Hepatocyte (in vitro differentiated cells): ENCODE results near the gene LDB3. TPM values are rescaled to one million over a fixed set of nuclear protein-coding genes. Genes with fewer than 3 reads are reported as not detected.
A peak's percentile ranks its signal among the peaks of the same experiment; 100 is the strongest.

Experiments used
- DNase-seq: peaks from one replicate; pipeline ENCODE4 v3.0.0-alpha.2; 2016; ENCODE audit warnings: low spot score
- H2AFZ ChIP-seq: fragments of 200-600 bp; sonication (generic); 2 replicates; pipeline ENCODE4 v1.6.0; 2016; ENCODE audit warnings: antibody characterized with exemption, mild to moderate bottlenecking
- H3K27ac ChIP-seq: fragments of 200-600 bp; sonication (generic); 2 replicates; pipeline ENCODE4 v1.5.1; 2016; ENCODE audit warnings: mild to moderate bottlenecking
- H3K27me3 ChIP-seq: fragments of 200-600 bp; sonication (generic); 2 replicates; pipeline ENCODE4 v1.6.1; 2016
- H3K36me3 ChIP-seq: fragments of 200-600 bp; sonication (generic); replicated peaks from 2 replicates; pipeline ENCODE4 v1.5.1; 2016; ENCODE audit warnings: low read depth; ENCODE audit not compliant: insufficient read depth
- H3K4me1 ChIP-seq: fragments of 200-600 bp; sonication (generic); 2 replicates; pipeline ENCODE4 v1.5.1; 2016; ENCODE audit warnings: mild to moderate bottlenecking, moderate library complexity; ENCODE audit not compliant: insufficient read depth
- H3K4me2 ChIP-seq: fragments of 200-600 bp; sonication (generic); 2 replicates; pipeline ENCODE4 v1.6.0; 2016
- H3K4me3 ChIP-seq: fragments of 200-600 bp; sonication (generic); 2 replicates; pipeline ENCODE4 v1.5.1; 2016; ENCODE audit warnings: mild to moderate bottlenecking
- H3K79me2 ChIP-seq: fragments of 200-600 bp; sonication (generic); 2 replicates; pipeline ENCODE4 v1.6.0; 2017; ENCODE audit warnings: mild to moderate bottlenecking
- H3K9me2 ChIP-seq: fragments of 200-600 bp; sonication (generic); replicated peaks from 2 replicates; pipeline ENCODE4 v1.6.0; 2017; ENCODE audit warnings: mild to moderate bottlenecking; ENCODE audit not compliant: insufficient read depth
- H3K9me3 ChIP-seq: fragments of 200-600 bp; sonication (generic); 2 replicates; pipeline ENCODE4 v1.5.1; 2016; ENCODE audit warnings: low read depth, mild to moderate bottlenecking
- H4K20me1 ChIP-seq: fragments of 200-600 bp; sonication (generic); 2 replicates; pipeline ENCODE4 v1.6.0; 2016; ENCODE audit warnings: mild to moderate bottlenecking; ENCODE audit not compliant: insufficient read depth, poor library complexity, severe bottlenecking
- CTCF ChIP-seq: fragments of 200-600 bp; sonication (generic); IDR thresholded peaks from 2 replicates; pipeline ENCODE4 v1.5.1; 2016; ENCODE audit warnings: antibody characterized with exemption, mild to moderate bottlenecking; ENCODE audit not compliant: poor library complexity
- EZH2 ChIP-seq: fragments of 200-600 bp; sonication (generic); IDR thresholded peaks from 2 replicates; pipeline ENCODE4 v1.6.1; 2016; ENCODE audit warnings: antibody characterized with exemption, mild to moderate bottlenecking, borderline replicate concordance
- EZH2phosphoT487 ChIP-seq: fragments of 200-600 bp; sonication (generic); IDR thresholded peaks from one replicate; pipeline ENCODE4 v1.6.1; 2018; ENCODE audit warnings: antibody characterized with exemption, mild to moderate bottlenecking, low read depth, moderate library complexity; ENCODE audit not compliant: unreplicated experiment, severe bottlenecking
- WGBS: methylation state at CpG from one replicate; pipeline ENCODE4 v1.1.6; 2016; ENCODE audit warnings: low lambda C conversion rate; ENCODE audit errors: missing lambda C conversion rate; 5-methylcytosine and 5-hydroxymethylcytosine counted together
- polyA plus RNA-seq: library from polyadenylated mRNA; unstranded; fragments of >200 nt; fragmentation: Nextera tagmentation; extraction: Ambion mirVana; gene quantifications from 2 replicates; pipeline ENCODE4 v1.2.1, GENCODE V29; 2016
- total RNA-seq: library from RNA; depleted of rRNA; stranded (reverse); fragments of >200 nt; gene quantifications from 2 replicates; pipeline ENCODE4 v1.2.3, GENCODE V29; 2014

LDB3 gene
- total and polyA plus RNA-seq, 2 experiments from 2014 or later = 0.31 TPM; not detected in 1

- no peaks in the 10 kb centered on the region for H3K36me3 ChIP-seq
- WGBS = 91% methylated on average over 10 of the region's 10 CpGs
- H2AFZ ChIP-seq = no peak overlapping the region
- H3K27ac ChIP-seq = no peak overlapping the region
- no peak for DNase-seq
- no peaks in the 10 kb centered on the region for H3K27me3 ChIP-seq
- H3K79me2 ChIP-seq = peaks cover 95% of the 10 kb centered on the region
- H3K9me2 ChIP-seq = no peaks in the 10 kb centered on the region
- H3K4me1 ChIP-seq = peaks cover 4% of the 10 kb centered on the region
- no peaks in the 10 kb centered on the region for H3K9me3 ChIP-seq
- H4K20me1 ChIP-seq = peaks cover 89% of the 10 kb centered on the region
- no peak for TF ChIP-seq EZH2phosphoT487
- no peak overlapping the region for H3K4me2 ChIP-seq
- no peak overlapping the region for H3K4me3 ChIP-seq
Measured at GRCh38 chr10:86769991-86770390, 101.7 kb downstream of the LDB3 start.

DNA sequence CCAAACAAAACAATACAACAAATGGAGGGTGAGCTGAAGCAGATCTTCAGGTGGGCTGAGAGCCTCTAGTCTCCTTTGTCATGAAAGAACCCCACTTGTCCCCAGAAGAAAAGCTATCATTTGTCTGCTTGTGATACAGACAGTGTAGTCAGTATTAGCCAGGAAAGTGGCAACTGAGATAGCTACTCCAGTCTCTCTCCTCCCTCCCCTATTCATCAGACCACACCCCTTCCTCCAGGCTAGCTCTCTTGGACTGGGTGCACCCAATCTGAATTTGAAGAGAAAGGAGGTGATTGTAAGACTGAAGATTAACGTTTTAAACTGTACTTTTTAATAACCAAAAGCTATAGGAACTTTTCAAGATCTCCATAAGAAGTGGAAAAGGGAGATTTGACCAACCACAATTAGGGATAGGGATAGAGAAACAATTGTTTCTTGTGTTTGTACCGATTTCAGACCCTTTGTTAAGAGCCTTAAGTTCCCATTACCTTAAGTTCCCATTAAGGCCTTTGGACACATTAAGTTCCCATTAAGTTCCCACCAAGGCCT is 102.2 kb downstream of the LDB3 start:
- no peak overlapping the region for H3K4me3 ChIP-seq
- peaks cover 9% of the 10 kb centered on the region for H3K4me1 ChIP-seq
- TF ChIP-seq CTCF = no peak
- no peak for TF ChIP-seq EZH2phosphoT487
- DNase-seq = no peak
- H3K36me3 ChIP-seq = no peaks in the 10 kb centered on the region
- no peaks in the 10 kb centered on the region for H3K9me2 ChIP-seq
- H3K27ac ChIP-seq = no peak overlapping the region
- no peaks in the 10 kb centered on the region for H3K9me3 ChIP-seq
- H2AFZ ChIP-seq = no peak overlapping the region
- H4K20me1 ChIP-seq = peaks cover 91% of the 10 kb centered on the region
- H3K27me3 ChIP-seq = no peaks in the 10 kb centered on the region
- no peak overlapping the region for H3K4me2 ChIP-seq
- peaks cover 93% of the 10 kb centered on the region for H3K79me2 ChIP-seq
- 40% methylated on average over 2 of the region's 2 CpGs for WGBS

GRCh38 chr10:86773498-86773897 is 105.2 kb downstream of the LDB3 start:
- no peak overlapping the region for H2AFZ ChIP-seq
- H3K4me3 ChIP-seq = no peak overlapping the region
- H3K27ac ChIP-seq = no peak overlapping the region
- H3K9me2 ChIP-seq = no peaks in the 10 kb centered on the region
- H4K20me1 ChIP-seq = peaks cover 82% of the 10 kb centered on the region
- WGBS = 80% methylated on average over 6 of the region's 6 CpGs
- DNase-seq = no peak
- H3K79me2 ChIP-seq = peaks cover 93% of the 10 kb centered on the region
- H3K4me1 ChIP-seq = peaks cover 14% of the 10 kb centered on the region
- no peak overlapping the region for H3K4me2 ChIP-seq
- TF ChIP-seq CTCF (no peak), EZH2 (no peak), EZH2phosphoT487 (no peak)
- no peaks in the 10 kb centered on the region for H3K36me3 ChIP-seq
- H3K9me3 ChIP-seq = no peaks in the 10 kb centered on the region
- no peaks in the 10 kb centered on the region for H3K27me3 ChIP-seq

DNA sequence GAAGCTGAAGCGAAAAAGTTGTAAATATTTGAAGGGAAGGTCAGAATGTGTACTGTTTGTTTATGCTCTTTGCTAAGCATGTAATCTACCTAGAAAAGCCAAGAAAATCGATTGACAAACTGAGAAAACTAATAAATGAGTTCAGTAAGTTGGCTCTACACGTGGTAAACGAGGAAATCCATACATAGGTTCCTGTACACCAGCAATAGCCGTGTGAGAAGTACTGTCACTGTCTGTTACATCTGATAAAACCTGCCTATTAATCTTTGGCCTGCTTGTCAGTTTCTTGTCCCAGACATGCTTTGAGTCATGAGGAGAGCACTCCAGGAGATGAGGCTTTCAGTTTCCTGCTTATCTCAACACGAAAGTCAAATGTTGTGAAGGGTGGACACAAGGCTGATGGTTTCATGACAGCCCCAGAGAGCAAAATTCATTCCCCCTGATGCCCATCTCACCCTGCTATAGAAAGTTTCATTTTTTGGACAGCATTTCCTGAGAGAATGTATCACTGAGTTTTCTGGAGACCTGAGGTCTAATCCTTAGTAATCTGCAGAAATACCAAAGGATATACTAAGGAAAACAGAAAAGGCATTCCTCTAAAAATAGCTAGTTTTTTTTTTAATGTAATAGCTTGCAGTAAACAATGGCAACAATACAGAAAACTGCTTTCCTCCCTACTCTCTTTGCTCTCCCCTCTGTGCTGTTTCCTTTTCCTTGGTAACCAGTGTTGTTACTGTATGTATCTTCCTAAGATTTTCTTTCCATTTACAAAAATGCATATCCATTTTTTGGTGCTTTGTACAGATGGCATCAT is 107.0 kb downstream of the LDB3 start:
- TF ChIP-seq EZH2 (no peak), EZH2phosphoT487 (no peak), CTCF (no peak)
- 33% methylated on average over 6 of the region's 6 CpGs for WGBS
- Histone ChIP-seq H2AFZ (no peak overlapping the region), H4K20me1 (peaks cover 79% of the 10 kb centered on the region), H3K9me3 (no peaks in the 10 kb centered on the region), H3K36me3 (no peaks in the 10 kb centered on the region), H3K27ac (peak overlapping the region; percentile 42), H3K4me2 (peak overlapping the region; percentile 46), H3K79me2 (peaks cover 93% of the 10 kb centered on the region), H3K27me3 (no peaks in the 10 kb centered on the region), H3K4me1 (peaks cover 14% of the 10 kb centered on the region), H3K9me2 (no peaks in the 10 kb centered on the region), H3K4me3 (no peak overlapping the region)
- peak; percentile 46 for DNase-seq
